Sigmoid colon (tissue), 7 donors: ENCODE data around the gene NTF4. TPM values are rescaled to one million over a fixed set of nuclear protein-coding genes. Genes with fewer than 3 reads are reported as not detected.

Source experiments
- DNase-seq: peaks from one replicate; pipeline ENCODE4 v3.0.0-alpha.2; 2019
- H3K27ac ChIP-seq, 4 donors: fragments of 200-600 bp; sonication (generic); one replicate each; pipeline ENCODE4 v1.5.1; 2016 to 2019; ENCODE audit warnings: mild to moderate bottlenecking in 1 of 4
- H3K27me3 ChIP-seq, 3 donors: fragments of 200-600 bp; sonication (generic); one replicate each; pipeline ENCODE4 v1.5.1; 2019; ENCODE audit warnings: mild to moderate bottlenecking in 1 of 3
- H3K36me3 ChIP-seq, 4 donors: fragments of 200-600 bp; sonication (generic); one replicate each; pipeline ENCODE4 v1.5.1; 2016 to 2019
- H3K4me1 ChIP-seq, 4 donors: fragments of 200-600 bp; sonication (generic); one replicate each; pipeline ENCODE4 v1.5.1; 2017 to 2019
- H3K4me3 ChIP-seq, 4 donors: fragments of 200-600 bp; sonication (generic); one replicate each; pipeline ENCODE4 v1.5.1; 2017 to 2019; ENCODE audit warnings: mild to moderate bottlenecking in 2 of 4, moderate library complexity in 1 of 4
- H3K9me3 ChIP-seq, 4 donors: fragments of 200-600 bp in 3 of 4; sonication (generic) in 3 of 4; one replicate each; pipeline versions ENCODE4 v1.5.1 to v1.6.1; 2013 to 2019
- CTCF ChIP-seq, 4 experiments: fragments of 450-650 bp in 3 of 4; fragments of 200-600 bp in 1 of 4; IDR thresholded peaks; one replicate each; pipeline ENCODE4 v1.5.1; 2016 to 2019; ENCODE audit warnings: antibody characterized with exemption in 4 of 4, mild to moderate bottlenecking in 3 of 4, moderate library complexity in 2 of 4
- EP300 ChIP-seq, 4 donors: sonication (generic); formaldehyde crosslinking; IDR thresholded peaks; one replicate each; pipeline ENCODE4 v1.6.1; 2017; ENCODE audit warnings: antibody characterized with exemption in 4 of 4
- POLR2A ChIP-seq, 2 donors: fragments of 450-650 bp; IDR thresholded peaks; one replicate each; pipeline ENCODE4 v1.6.1; 2016; ENCODE audit warnings: antibody characterized with exemption in 2 of 2, mild to moderate bottlenecking in 2 of 2, moderate library complexity in 2 of 2
- POLR2AphosphoS5 ChIP-seq, 4 donors: sonication (generic); formaldehyde crosslinking; IDR thresholded peaks; one replicate each; pipeline ENCODE4 v1.6.1; 2017; ENCODE audit warnings: antibody characterized with exemption in 4 of 4
- WGBS, 2 donors: extraction: QIAGEN DNeasy Blood & Tissue Kit; methylation state at CpG; one replicate each; pipeline ENCODE4 v1.1.7; 2013; 5-methylcytosine and 5-hydroxymethylcytosine counted together
- intact Hi-C: fragments of 100-400 bp; cut with DNase I; formaldehyde crosslinking; loops from one replicate; pipeline ENCODE4 v1.15.1; 2023
- polyA plus RNA-seq, 3 donors: library from polyadenylated mRNA; stranded (reverse); fragments of 200-250 nt; gene quantifications; one replicate each; pipeline ENCODE4 v1.2.3, GENCODE V29; 2013
- total RNA-seq, 4 donors: library from RNA; depleted of rRNA; stranded (reverse); fragments of >200 nt; gene quantifications; one replicate each; pipeline ENCODE4 v1.1.0, GENCODE V29; 2016
- donor health status: healthy with polysubstance abuse.
- donor health status: Bipolar disorder and iron deficiency.
- donor health status: healthy.

Gene NTF4
- total and polyA plus RNA-seq, 7 donors = not detected

GRCh38 chr19:49109569-49110233, 45.1 kb upstream of the NTF4 start:
- peaks cover 9 to 47% (median 30%) of the 10 kb centered on the region in 4 donors for H3K36me3 ChIP-seq
- H3K27me3 ChIP-seq = no peaks in the 10 kb centered on the region
- no peak for TF ChIP-seq POLR2A (IDR thresholded peaks at IDR 0.05)
- no peak for TF ChIP-seq EP300 (IDR thresholded peaks at IDR 0.05)
- no peak for TF ChIP-seq CTCF (IDR thresholded peaks at IDR 0.05)
- TF ChIP-seq POLR2AphosphoS5 (IDR thresholded peaks at IDR 0.05) = no peak
- no peaks in the 10 kb centered on the region for H3K9me3 ChIP-seq
- intact Hi-C loops = no loop called here
- WGBS, 2 donors = 90 to 91% methylated on average over 8 of the region's 8 CpGs
- H3K27ac ChIP-seq = no peak overlapping the region
- DNase-seq = no peak
- H3K4me1 ChIP-seq = peaks cover 0 to 16% (median 10%) of the 10 kb centered on the region in 4 donors
- H3K4me3 ChIP-seq = no peak overlapping the region

GRCh38 chr19:49109051-49109450, 44.4 kb upstream of the NTF4 start:
- intact Hi-C loops = no loop called here
- H3K4me3 ChIP-seq = no peak overlapping the region
- H3K9me3 ChIP-seq = no peaks in the 10 kb centered on the region
- H3K4me1 ChIP-seq = peaks cover 0 to 16% (median 9%) of the 10 kb centered on the region in 4 donors
- TF ChIP-seq CTCF (IDR thresholded peaks at IDR 0.05) (no peak), POLR2AphosphoS5 (IDR thresholded peaks at IDR 0.05) (no peak), POLR2A (IDR thresholded peaks at IDR 0.05) (no peak), EP300 (IDR thresholded peaks at IDR 0.05) (no peak)
- no peak overlapping the region for H3K27ac ChIP-seq
- 85 to 86% methylated on average over 5 of the region's 5 CpGs for WGBS, 2 donors
- H3K36me3 ChIP-seq = peaks cover 15 to 53% (median 35%) of the 10 kb centered on the region in 4 donors
- no peaks in the 10 kb centered on the region for H3K27me3 ChIP-seq
- DNase-seq = no peak

GRCh38 chr19:49107625-49108459, 43.2 kb upstream of the NTF4 start:
- no peaks in the 10 kb centered on the region for H3K9me3 ChIP-seq
- H3K27ac ChIP-seq = no peak overlapping the region
- DNase-seq = no peak
- H3K36me3 ChIP-seq = peaks cover 18 to 65% (median 37%) of the 10 kb centered on the region in 4 donors
- TF ChIP-seq CTCF (IDR thresholded peaks at IDR 0.05) = no peak
- TF ChIP-seq POLR2AphosphoS5 (IDR thresholded peaks at IDR 0.05) = no peak
- TF ChIP-seq EP300 (IDR thresholded peaks at IDR 0.05) = no peak
- TF ChIP-seq POLR2A (IDR thresholded peaks at IDR 0.05) = no peak
- H3K4me1 ChIP-seq = peaks cover 0 to 8% (median 4%) of the 10 kb centered on the region in 4 donors
- 96% methylated on average over 93 of the region's 93 CpGs for WGBS, 2 donors
- intact Hi-C loops = no loop called here
- no peak overlapping the region for H3K4me3 ChIP-seq
- H3K27me3 ChIP-seq = no peaks in the 10 kb centered on the region

- Histone ChIP-seq H3K27me3 (no peaks in the 10 kb centered on the region), H3K4me1 (peaks cover 0 to 8% (median 4%) of the 10 kb centered on the region in 4 donors), H3K36me3 (peaks cover 28 to 77% (median 48%) of the 10 kb centered on the region in 4 donors), H3K9me3 (no peaks in the 10 kb centered on the region), H3K27ac (no peak overlapping the region), H3K4me3 (no peak overlapping the region)
- DNase-seq = no peak
- intact Hi-C loops = no loop called here
- 57 to 68% methylated on average over 12 of the region's 12 CpGs for WGBS, 2 donors
- TF ChIP-seq CTCF (IDR thresholded peaks at IDR 0.05) (peak; percentile 43 to 68 (median 64)), EP300 (IDR thresholded peaks at IDR 0.05) (no peak), POLR2A (IDR thresholded peaks at IDR 0.05) (no peak), POLR2AphosphoS5 (IDR thresholded peaks at IDR 0.05) (no peak)
Observed at GRCh38 chr19:49106648-49107135, 42.1 kb upstream of the NTF4 start.
